Peyer's patch (tissue), 4 donors: ENCODE results near the gene PLA2G2A. TPM values are rescaled to one million over a fixed set of nuclear protein-coding genes. Genes with fewer than 3 reads are reported as not detected.

ENCODE experiments used
- DNase-seq, 3 donors: peaks; one replicate each; pipeline ENCODE4 v3.0.0-alpha.2; 2017 to 2019
- H3K27ac ChIP-seq, 4 donors: fragments of 200-600 bp; sonication (generic); one replicate each; pipeline ENCODE4 v1.5.1; 2016 to 2019
- H3K27me3 ChIP-seq, 2 donors: fragments of 200-600 bp; sonication (generic); one replicate each; pipeline ENCODE4 v1.5.1; 2019
- H3K36me3 ChIP-seq, 3 donors: fragments of 200-600 bp; sonication (generic); one replicate each; pipeline ENCODE4 v1.5.1; 2016 to 2019
- H3K4me1 ChIP-seq, 4 donors: fragments of 200-600 bp; sonication (generic); one replicate each; pipeline ENCODE4 v1.5.1; 2016 to 2019
- H3K4me3 ChIP-seq, 4 donors: fragments of 200-600 bp; sonication (generic); 1 replicate in 3 of 4; 2 replicates in 1 of 4; pipeline ENCODE4 v1.5.1; 2016 to 2019; ENCODE audit warnings: mild to moderate bottlenecking in 1 of 4
- H3K9me3 ChIP-seq, 4 donors: fragments of 200-600 bp; sonication (generic); one replicate each; pipeline ENCODE4 v1.5.1; 2016 to 2019; ENCODE audit warnings: mild to moderate bottlenecking in 1 of 4
- CTCF ChIP-seq, 6 experiments: fragments of 450-650 bp in 4 of 6; fragments of 200-600 bp in 2 of 6; sonication (generic) in 1 of 6; IDR thresholded peaks; one replicate each; pipeline ENCODE4 v1.5.1; 2017 to 2019; ENCODE audit warnings: antibody characterized with exemption in 6 of 6, mild to moderate bottlenecking in 3 of 6, moderate library complexity in 1 of 6
- POLR2A ChIP-seq, 2 donors: fragments of 450-650 bp; IDR thresholded peaks; one replicate each; pipeline ENCODE4 v1.5.1; 2017; ENCODE audit warnings: antibody characterized with exemption in 2 of 2, mild to moderate bottlenecking in 2 of 2, moderate library complexity in 2 of 2
- total RNA-seq, 4 donors: library from RNA; depleted of rRNA; stranded (reverse); fragments of >200 nt; gene quantifications; one replicate each; pipeline ENCODE4 v1.1.0, GENCODE V29; 2016

PLA2G2A gene
- total RNA-seq, 4 donors from 2014 or later: 175 to 501 (median 319) TPM

DNA sequence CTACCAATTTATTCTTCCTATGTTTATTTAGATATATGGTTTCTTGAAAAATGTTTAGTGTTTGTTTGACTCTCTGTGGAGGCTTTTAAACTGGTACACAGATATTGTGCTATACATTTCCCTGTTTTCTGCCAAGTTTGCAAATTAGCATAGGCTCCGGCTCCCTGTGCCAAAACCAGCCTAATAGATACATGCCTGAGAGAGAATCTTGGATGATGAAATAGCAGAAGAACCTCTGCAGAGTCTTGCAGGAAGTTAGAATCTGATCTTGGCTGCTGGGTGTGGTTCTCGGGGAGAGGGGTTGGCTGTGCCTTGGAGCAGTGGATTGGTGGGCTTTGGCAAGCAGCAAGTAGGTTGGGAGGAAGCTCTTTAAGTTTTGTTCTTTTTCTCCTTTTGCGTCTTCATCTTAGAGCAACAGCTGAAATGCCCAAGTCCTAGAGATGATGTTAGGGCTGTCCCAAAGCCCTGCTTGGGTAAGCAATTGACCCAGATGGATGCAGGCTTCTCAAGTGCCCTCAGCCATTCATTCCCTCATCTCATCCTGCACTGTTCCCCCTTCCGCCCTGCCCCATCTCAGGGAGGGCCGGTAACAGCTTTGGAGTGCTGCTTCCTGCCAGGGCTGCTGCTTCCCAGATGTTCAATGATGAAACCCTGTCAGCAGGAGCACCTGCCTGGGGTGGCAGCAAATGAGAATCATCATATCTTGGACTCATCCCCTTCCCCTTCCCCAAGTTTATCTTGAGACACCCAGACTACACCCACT lies 9.3 kb downstream of the PLA2G2A start:
- Histone ChIP-seq H3K4me3 (no peak overlapping the region), H3K36me3 (no peaks in the 10 kb centered on the region), H3K9me3 (no peaks in the 10 kb centered on the region), H3K4me1 (no peaks in the 10 kb centered on the region), H3K27ac (no peak overlapping the region), H3K27me3 (no peaks in the 10 kb centered on the region)
- TF ChIP-seq POLR2A (IDR thresholded peaks at IDR 0.05) (no peak), CTCF (IDR thresholded peaks at IDR 0.05) (no peak)
- no peak for DNase-seq

GRCh38 chr1:19967808-19968207 lies 11.6 kb downstream of the PLA2G2A start:
- Histone ChIP-seq H3K4me1 (no peaks in the 10 kb centered on the region), H3K27me3 (no peaks in the 10 kb centered on the region), H3K36me3 (no peaks in the 10 kb centered on the region), H3K9me3 (no peaks in the 10 kb centered on the region), H3K27ac (no peak overlapping the region), H3K4me3 (no peak overlapping the region)
- no peak for TF ChIP-seq CTCF (IDR thresholded peaks at IDR 0.05)
- no peak for TF ChIP-seq POLR2A (IDR thresholded peaks at IDR 0.05)
- no peak for DNase-seq

- Histone ChIP-seq H3K27me3 (no peaks in the 10 kb centered on the region), H3K36me3 (no peaks in the 10 kb centered on the region), H3K4me1 (no peaks in the 10 kb centered on the region), H3K4me3 (no peak overlapping the region), H3K27ac (no peak overlapping the region), H3K9me3 (no peaks in the 10 kb centered on the region)
- no peak for TF ChIP-seq CTCF (IDR thresholded peaks at IDR 0.05)
- no peak for TF ChIP-seq POLR2A (IDR thresholded peaks at IDR 0.05)
- no peak for DNase-seq
Observed at GRCh38 chr1:19964542-19964941, 14.9 kb downstream of the PLA2G2A start.

GRCh38 chr1:19963636-19964035 lies 15.8 kb downstream of the PLA2G2A start:
- Histone ChIP-seq H3K27me3 (no peaks in the 10 kb centered on the region), H3K9me3 (no peaks in the 10 kb centered on the region), H3K27ac (no peak overlapping the region), H3K4me1 (no peaks in the 10 kb centered on the region), H3K4me3 (no peak overlapping the region), H3K36me3 (no peaks in the 10 kb centered on the region)
- TF ChIP-seq CTCF (IDR thresholded peaks at IDR 0.05): no peak
- no peak for TF ChIP-seq POLR2A (IDR thresholded peaks at IDR 0.05)
- no peak for DNase-seq

DNA sequence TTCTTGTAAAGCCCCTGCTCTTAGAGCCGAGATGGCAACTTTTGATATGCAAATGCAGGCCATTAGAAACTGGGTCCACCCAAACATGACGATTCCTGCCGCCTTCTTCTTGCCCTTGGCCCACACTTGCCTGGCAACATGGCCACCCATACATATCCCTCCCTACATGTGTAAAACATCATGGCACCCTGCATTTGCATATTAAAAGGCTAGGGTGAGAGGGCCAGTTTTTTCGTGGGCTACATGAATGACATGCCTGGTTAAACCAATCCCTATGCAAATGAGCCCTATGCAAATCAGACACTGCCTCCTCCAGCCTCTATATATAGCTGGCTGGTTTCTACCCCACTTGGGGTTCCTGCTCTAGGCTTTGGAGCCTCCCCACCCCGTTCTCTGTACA lies 18.8 kb downstream of the PLA2G2A start:
- no peak for DNase-seq
- Histone ChIP-seq H3K36me3 (no peaks in the 10 kb centered on the region), H3K27ac (no peak overlapping the region), H3K4me1 (no peaks in the 10 kb centered on the region), H3K27me3 (no peaks in the 10 kb centered on the region), H3K4me3 (no peak overlapping the region), H3K9me3 (no peaks in the 10 kb centered on the region)
- TF ChIP-seq CTCF (IDR thresholded peaks at IDR 0.05): no peak
- no peak for TF ChIP-seq POLR2A (IDR thresholded peaks at IDR 0.05)
